ENCODE results near the gene MMP24.
A peak's percentile ranks its signal among the peaks of the same experiment; 100 is the strongest.
"Not testable (repeated sequence)": the region's sequence is repeated elsewhere in the genome, so short reads cannot be mapped to it uniquely, and the experiment has no call there.

Gene MMP24

DNA sequence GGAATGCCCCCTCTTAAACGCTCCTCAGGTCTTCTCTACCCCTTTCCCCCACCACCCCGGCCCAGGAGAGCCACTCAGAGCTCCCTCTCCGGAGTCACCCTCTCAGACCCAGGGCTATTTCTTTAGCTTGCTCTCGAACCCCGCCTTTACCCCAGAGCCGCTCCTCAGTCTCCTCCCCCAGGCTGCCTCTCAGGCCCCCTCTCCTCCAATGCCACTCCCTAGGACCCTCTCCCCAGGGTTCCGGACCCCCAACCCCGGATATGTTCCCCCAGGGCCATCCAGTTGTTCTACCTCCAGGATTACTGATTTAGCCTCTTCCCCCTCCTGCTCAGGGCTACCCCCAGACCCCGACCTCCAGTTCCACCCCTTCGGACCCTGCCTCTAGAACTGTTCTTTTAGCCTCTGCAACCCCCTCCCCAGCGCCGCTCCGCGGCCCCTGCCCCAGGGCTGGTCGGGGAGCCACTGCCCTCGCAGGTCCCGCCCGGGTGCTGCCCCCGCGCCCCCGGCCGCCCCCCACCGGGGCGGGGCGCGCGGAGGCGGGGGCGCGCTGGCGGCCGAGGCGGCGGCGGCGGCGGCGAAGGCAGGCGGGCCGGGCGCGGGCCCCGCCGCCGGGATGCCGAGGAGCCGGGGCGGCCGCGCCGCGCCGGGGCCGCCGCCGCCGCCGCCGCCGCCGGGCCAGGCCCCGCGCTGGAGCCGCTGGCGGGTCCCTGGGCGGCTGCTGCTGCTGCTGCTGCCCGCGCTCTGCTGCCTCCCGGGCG is at the start of gene MMP24:
MMP24 (plus strand) TSS at position 565 of the 758 bp plus-strand sequence; CDS start at position 614, 49 bp downstream.
- H3K9me3 ChIP-seq (ENCODE audit: low read length) = peaks cover 2% of the 10 kb centered on the region
- peaks cover 8% of the 10 kb centered on the region for H3K4me1 ChIP-seq (ENCODE audit: insufficient read depth, low read length)
- H3K4me3 ChIP-seq (ENCODE audit: low read length) = peak within 1 kb of the TSS; percentile 40
- peaks cover 39% of the 10 kb centered on the region for H3K27me3 ChIP-seq (ENCODE audit: insufficient read depth, low read length)
- H2AFZ ChIP-seq (ENCODE audit: low read depth, low read length) = peak within 1 kb of the TSS; percentile 70
- no peaks in the 10 kb centered on the region for H3K36me3 ChIP-seq (ENCODE audit: insufficient read depth, low read length)

DNA sequence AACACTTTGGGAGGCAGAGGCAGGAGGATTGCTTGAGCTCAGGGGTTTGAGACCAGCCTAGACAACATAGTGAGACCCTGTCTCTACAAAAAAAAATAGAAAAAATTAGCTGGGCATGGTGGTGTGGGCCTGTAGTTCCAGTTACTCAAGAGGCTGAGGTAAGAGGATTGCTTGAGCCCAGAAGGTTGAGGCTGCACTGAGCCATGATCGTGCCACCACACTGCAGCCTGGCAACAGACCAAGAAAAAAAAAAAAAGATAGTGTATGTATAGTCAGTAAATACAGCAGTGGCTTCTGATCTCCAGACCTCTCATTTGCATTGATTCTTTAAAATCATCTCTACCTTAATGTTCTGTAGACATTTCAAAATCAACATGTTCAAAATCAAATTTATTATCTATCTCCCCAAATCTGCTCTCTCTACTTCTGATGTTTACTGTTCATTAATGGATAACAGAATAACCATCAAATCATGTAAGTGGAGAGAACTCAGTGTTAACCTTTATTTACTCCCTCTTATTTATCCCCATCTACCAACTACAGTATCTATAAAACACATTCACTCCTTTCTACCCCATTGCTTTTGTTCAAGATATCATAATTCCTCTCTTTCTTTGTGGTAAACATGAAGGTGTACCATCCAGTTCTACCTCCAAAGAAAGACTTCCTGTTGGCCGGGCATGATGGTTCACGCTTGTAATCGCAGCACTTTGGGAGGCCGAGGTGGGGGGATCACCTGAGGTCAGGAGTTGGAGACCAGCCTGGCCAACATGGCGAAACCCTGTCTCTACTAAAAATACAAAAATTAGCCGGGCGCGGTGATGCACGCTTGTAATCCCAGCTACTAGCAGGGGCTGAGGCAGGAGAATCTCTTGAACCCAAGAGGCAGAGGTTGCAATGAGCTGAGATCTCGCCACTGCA is 46.9 kb upstream of the MMP24 start:
- no peaks in the 10 kb centered on the region for H3K36me3 ChIP-seq (ENCODE audit: insufficient read depth, low read length)
- no peaks in the 10 kb centered on the region for H3K4me1 ChIP-seq (ENCODE audit: insufficient read depth, low read length)
- H3K4me3 ChIP-seq (ENCODE audit: low read length) = no peak overlapping the region
- no peaks in the 10 kb centered on the region for H3K9me3 ChIP-seq (ENCODE audit: low read length)
- no peak overlapping the region for H2AFZ ChIP-seq (ENCODE audit: low read depth, low read length)
- peaks cover 3% of the 10 kb centered on the region for H3K27me3 ChIP-seq (ENCODE audit: insufficient read depth, low read length)

DNA sequence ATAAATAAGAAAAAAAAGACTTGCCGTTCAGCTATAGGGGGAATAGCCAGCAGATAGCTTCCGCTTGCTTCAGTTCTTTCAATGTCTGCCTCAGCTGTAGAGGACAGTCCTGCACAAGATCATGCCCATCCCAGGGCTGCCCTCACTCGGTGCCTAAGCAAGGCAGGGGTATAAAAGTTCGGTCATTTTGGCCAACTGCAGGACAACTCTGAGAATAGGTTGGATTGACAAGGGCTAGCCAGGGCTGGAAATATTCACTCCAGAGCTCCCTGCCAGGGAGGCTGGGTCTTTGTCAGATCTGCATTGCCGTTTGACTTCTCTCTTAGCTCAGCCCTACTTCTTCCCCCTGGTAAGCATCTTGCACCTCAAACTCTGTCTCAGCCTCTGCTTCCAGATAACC is 46.2 kb upstream of the MMP24 start:
- Histone ChIP-seq H3K4me3 (ENCODE audit: low read length) (no peak overlapping the region), H2AFZ (ENCODE audit: low read depth, low read length) (no peak overlapping the region), H3K27me3 (ENCODE audit: insufficient read depth, low read length) (peaks cover 3% of the 10 kb centered on the region), H3K4me1 (ENCODE audit: insufficient read depth, low read length) (no peaks in the 10 kb centered on the region), H3K36me3 (ENCODE audit: insufficient read depth, low read length) (no peaks in the 10 kb centered on the region), H3K9me3 (ENCODE audit: low read length) (no peaks in the 10 kb centered on the region)

GRCh38 chr20:35181731-35182130 is 44.8 kb upstream of the MMP24 start:
- no peaks in the 10 kb centered on the region for H3K4me1 ChIP-seq (ENCODE audit: insufficient read depth, low read length)
- H3K36me3 ChIP-seq (ENCODE audit: insufficient read depth, low read length) = no peaks in the 10 kb centered on the region
- peaks cover 3% of the 10 kb centered on the region for H3K27me3 ChIP-seq (ENCODE audit: insufficient read depth, low read length)
- H3K4me3 ChIP-seq (ENCODE audit: low read length) = no peak overlapping the region
- H2AFZ ChIP-seq (ENCODE audit: low read depth, low read length) = no peak overlapping the region
- no peaks in the 10 kb centered on the region for H3K9me3 ChIP-seq (ENCODE audit: low read length)

- not testable (repeated sequence) for H2AFZ ChIP-seq (ENCODE audit: low read depth, low read length); H3K4me1 ChIP-seq (ENCODE audit: insufficient read depth, low read length); H3K9me3 ChIP-seq (ENCODE audit: low read length)
Observed at GRCh38 chr20:35186691-35187289, 39.7 kb upstream of the MMP24 start.

DNA sequence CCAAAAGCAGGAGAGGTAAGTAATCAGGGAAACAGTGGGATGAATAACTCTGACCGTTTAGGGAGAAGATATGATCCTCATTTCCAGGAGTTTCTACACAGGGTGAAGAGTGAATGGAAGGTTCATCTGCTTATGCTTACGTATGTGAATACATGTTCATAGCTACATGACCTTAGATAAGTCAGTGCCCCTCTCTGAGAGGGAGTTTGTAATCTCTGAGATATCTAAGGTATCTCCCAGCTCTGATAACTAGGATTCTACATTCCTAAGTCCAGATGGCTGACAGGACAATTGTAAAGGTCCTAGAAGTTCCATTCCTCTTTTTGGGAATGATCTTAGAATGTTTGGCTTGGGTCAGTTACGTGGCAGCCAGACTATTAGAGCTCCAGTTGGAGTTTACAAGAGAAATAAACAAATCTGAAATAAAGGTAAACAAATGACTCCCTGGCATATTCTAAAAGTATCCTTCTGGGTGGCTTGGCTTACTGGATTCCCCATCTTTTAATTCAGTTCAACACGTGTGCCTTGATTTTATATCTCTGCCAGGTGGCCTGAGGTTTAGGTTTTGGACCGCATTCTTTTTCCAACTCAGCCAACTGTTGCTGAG is 38.8 kb upstream of the MMP24 start:
- Histone ChIP-seq H2AFZ (ENCODE audit: low read depth, low read length) (no peak overlapping the region), H3K27me3 (ENCODE audit: insufficient read depth, low read length) (peaks cover 5% of the 10 kb centered on the region), H3K9me3 (ENCODE audit: low read length) (no peaks in the 10 kb centered on the region), H3K4me3 (ENCODE audit: low read length) (no peak overlapping the region), H3K36me3 (ENCODE audit: insufficient read depth, low read length) (no peaks in the 10 kb centered on the region), H3K4me1 (ENCODE audit: insufficient read depth, low read length) (peaks cover 3% of the 10 kb centered on the region)

More at GRCh38 chr20:35186691-35187289, 39.7 kb upstream of the MMP24 start:
- H3K27me3 ChIP-seq (ENCODE audit: insufficient read depth, low read length); H3K4me3 ChIP-seq (ENCODE audit: low read length); H3K36me3 ChIP-seq (ENCODE audit: insufficient read depth, low read length): not testable (repeated sequence)

GRCh38 chr20:35189223-35189622 is 37.3 kb upstream of the MMP24 start:
- not testable (repeated sequence) for H3K4me1 ChIP-seq (ENCODE audit: insufficient read depth, low read length); H3K27me3 ChIP-seq (ENCODE audit: insufficient read depth, low read length); H2AFZ ChIP-seq (ENCODE audit: low read depth, low read length); H3K9me3 ChIP-seq (ENCODE audit: low read length); H3K36me3 ChIP-seq (ENCODE audit: insufficient read depth, low read length); H3K4me3 ChIP-seq (ENCODE audit: low read length)

DNA sequence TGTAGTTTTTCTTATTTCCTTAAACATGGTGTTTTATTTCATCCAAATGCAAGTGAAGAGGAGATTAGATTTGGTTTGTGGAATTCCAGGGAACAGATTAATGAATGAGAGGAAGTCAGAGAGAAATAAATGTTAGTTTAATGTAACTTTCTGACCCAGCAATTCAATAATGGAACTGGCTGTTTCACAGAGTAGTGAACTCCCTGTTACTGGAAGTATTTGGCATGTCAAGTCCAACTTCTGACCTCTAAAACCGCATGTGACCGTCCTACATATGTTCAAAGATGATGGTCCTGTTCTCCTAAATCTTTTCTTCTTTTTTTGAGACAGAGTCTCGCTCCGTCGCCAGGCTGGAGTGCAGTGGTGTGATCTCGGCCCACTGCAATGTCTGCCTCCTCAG is 35.9 kb upstream of the MMP24 start:
- Histone ChIP-seq H3K4me1 (ENCODE audit: insufficient read depth, low read length) (peaks cover 3% of the 10 kb centered on the region), H2AFZ (ENCODE audit: low read depth, low read length) (no peak overlapping the region), H3K9me3 (ENCODE audit: low read length) (peaks cover 1% of the 10 kb centered on the region), H3K36me3 (ENCODE audit: insufficient read depth, low read length) (no peaks in the 10 kb centered on the region), H3K4me3 (ENCODE audit: low read length) (no peak overlapping the region), H3K27me3 (ENCODE audit: insufficient read depth, low read length) (peaks cover 7% of the 10 kb centered on the region)

DNA sequence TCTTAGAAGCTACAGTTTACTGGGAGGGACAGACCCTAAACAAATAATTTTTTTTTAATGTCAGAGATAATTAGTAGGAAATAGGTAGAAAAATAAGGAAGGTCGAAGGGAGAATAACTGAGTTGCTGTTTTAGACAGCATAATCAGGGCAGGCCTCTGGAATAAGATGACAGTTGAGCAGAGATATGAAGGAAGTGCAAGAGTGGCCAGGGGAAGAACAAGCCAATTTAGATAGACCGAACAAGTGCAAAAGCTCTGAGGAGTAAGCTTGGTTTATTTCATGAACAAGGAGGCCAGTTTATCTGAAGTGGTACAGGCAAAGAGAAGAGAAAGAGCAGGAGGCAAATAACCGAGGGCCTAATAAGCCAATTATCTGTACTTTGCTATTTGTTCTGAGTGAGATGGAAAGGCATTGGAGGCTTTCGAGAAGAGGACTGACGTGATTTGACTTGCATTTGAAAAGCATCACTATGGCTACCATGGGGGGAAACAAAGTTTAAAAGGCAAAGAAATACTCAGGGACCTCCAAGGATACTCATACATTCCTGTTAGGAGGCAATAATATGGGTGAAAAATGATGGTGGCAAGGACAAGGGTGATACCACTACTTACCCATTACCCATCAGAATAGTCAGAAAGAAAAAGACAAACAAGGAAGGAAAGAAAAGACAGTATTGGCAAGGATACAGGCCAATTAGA is 34.9 kb upstream of the MMP24 start:
- H3K4me1 ChIP-seq (ENCODE audit: insufficient read depth, low read length) = peaks cover 3% of the 10 kb centered on the region
- no peak overlapping the region for H2AFZ ChIP-seq (ENCODE audit: low read depth, low read length)
- no peak overlapping the region for H3K4me3 ChIP-seq (ENCODE audit: low read length)
- H3K9me3 ChIP-seq (ENCODE audit: low read length) = peaks cover 1% of the 10 kb centered on the region
- no peaks in the 10 kb centered on the region for H3K36me3 ChIP-seq (ENCODE audit: insufficient read depth, low read length)
- peaks cover 7% of the 10 kb centered on the region for H3K27me3 ChIP-seq (ENCODE audit: insufficient read depth, low read length)

GRCh38 chr20:35192118-35192872 is 34.2 kb upstream of the MMP24 start:
- no peak overlapping the region for H3K4me3 ChIP-seq (ENCODE audit: low read length)
- H3K9me3 ChIP-seq (ENCODE audit: low read length) = peaks cover 3% of the 10 kb centered on the region
- H3K36me3 ChIP-seq (ENCODE audit: insufficient read depth, low read length) = no peaks in the 10 kb centered on the region
- peaks cover 6% of the 10 kb centered on the region for H3K27me3 ChIP-seq (ENCODE audit: insufficient read depth, low read length)
- peaks cover 3% of the 10 kb centered on the region for H3K4me1 ChIP-seq (ENCODE audit: insufficient read depth, low read length)
- no peak overlapping the region for H2AFZ ChIP-seq (ENCODE audit: low read depth, low read length)

DNA sequence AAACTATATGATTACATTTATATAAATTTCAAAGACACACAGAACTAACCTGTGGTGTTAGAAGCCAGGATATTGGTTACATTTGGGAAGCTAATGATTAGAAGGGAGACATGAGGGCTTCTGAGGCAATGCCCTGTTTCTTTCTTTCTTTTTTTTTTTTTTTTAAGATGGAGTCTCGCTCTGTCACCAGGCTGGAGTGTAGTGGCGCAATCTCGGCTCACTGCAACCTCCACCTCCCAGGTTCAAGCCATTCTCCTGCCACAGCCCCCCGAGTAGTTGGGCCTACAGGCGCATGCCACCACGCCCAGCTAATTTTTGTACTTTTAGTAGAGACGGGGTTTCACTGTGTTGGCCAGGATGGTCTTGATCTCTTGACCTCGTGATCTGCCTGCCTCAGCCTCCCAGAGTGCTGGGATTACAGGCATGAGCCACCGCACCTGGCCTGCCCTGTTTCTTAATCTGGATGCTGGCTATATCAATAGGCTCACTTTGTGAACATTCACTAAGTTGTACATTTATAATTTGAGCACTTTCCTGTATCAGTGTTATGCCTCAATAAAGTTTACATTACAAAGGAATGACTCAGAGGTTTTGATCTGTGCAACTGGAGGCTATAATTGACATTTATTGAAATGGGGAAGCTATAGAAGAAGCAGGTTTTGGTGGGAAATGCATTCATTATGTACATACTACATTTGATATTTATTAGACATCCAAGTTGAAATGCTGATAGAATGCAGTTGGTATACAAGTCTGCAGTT is 33.3 kb upstream of the MMP24 start:
- H3K4me3 ChIP-seq (ENCODE audit: low read length); H3K27me3 ChIP-seq (ENCODE audit: insufficient read depth, low read length); H3K9me3 ChIP-seq (ENCODE audit: low read length); H2AFZ ChIP-seq (ENCODE audit: low read depth, low read length); H3K36me3 ChIP-seq (ENCODE audit: insufficient read depth, low read length); H3K4me1 ChIP-seq (ENCODE audit: insufficient read depth, low read length): not testable (repeated sequence)

Data from neuron (in vitro differentiated cells).